Activated CD4-positive, alpha-beta T cell treated with anti-CD3 and anti-CD28 coated beads for 48 hours (primary cell): Measurements from ENCODE around the gene TKFC.

Source experiments
- DNase-seq: peaks from one replicate; pipeline ENCODE4 v3.0.0-alpha.2; 2020

TKFC gene

DNA sequence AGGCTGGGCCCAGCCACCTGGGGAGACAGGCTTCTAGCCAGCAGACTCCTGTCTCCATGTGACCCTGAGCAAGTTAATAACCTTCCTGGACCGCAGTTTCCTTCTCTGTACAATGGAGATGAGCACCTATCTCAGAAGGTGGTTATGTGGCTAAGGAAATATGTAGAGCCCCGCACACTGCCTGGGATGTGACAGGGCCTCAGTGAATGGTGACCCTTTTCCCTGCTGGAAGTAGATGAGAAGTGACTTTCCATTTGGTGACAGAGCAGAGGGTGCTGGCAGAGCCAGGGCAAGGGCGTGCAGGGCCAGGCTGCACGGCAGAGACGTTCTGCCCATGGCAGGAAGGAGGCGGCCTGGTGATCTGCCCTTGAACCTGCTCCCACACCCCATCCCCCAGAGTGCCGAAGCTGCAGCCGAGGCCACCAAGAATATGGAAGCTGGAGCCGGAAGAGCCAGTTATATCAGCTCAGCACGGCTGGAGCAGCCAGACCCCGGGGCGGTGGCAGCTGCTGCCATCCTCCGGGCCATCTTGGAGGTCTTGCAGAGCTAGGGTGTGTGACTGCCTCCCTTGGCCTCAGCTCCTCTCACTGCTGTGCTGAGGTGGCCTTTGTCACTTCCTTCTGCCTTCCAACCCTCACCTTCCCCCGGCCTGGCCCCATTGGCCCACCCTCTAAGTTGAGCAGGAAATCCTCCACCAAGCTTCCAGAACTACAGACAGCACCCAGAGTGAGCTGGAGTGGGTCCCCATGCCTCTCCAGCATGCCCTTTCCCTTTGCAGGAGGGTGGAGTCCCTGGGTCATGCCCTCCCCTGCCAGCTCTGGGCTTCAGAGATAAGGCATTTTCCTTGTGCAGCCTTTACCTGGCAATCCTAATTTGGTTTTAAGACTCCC is 13.2 kb downstream of the TKFC start:
- DNase-seq: no peak

DNA sequence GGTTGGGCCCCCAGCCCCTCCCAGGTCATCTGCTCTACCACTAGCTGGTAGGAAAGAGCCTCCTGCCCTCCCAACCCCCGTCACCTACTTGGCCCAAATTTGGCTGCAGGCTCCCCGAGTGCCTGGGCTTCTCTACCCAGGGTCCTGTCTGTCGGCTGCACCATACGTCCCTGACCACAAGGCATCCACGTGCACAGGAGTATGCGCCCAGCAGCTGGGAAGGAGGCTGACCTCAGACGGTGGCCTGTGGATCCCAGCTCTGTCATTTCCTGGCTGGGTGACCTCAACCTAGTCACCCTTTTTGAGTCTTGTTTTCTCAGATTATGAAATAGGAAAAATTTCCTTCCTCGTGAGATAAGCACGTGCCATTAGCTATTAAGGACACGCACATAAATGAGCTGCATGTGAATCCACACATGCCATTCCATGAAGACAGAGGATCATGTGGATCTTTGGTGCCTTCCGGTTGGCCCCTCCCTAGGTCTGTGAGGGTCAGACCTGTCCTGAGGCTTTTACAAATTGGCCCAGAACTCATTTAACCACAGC is 15.0 kb downstream of the TKFC start:
- DNase-seq: no peak

DNA sequence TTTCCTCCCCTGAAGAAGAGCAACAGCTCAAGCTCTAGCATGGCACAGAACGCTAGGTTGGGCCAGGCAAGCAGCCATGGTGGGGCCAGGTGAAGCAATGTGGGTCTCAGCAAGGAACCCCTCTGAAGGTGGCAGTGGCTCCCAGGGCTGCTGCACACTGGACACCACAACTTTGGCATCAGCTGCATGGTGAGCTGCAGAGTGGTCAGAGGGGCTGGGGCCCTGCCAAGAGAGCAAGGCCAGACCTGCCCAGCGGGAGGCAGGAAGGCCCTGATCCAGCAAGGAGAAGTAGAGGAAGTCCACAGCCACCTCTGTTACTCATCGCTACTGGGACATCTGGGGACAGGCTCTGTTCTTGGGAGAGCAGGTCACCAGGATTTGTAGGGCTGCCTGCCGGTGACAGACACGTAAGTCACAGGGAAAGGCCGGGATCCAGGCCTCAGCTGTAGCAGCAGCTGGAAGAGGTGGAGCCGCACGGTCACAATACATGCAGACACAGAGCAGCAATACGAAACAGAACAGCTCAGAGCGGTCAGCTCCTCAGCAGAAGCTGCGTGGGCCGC is 16.2 kb downstream of the TKFC start:
- no peak for DNase-seq

DNA sequence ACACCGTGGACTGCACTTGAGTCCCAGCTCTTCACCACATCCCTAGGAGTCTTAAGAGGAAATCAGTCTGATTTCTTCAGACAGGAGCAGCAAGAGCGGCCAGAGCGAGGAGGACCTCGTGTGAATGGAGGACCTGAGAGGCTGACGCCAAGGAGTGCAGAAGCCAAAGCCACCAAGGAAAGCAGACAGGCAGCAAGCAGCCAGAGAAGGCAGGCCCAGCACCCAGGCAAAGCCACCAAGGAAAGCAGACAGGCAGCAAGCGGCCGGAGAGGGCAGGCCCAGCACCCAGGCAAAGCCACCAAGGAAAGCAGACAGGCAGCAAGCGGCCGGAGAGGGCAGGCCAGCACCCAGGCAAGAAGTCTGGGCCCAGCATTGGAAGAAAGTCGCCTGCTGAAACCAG is 16.9 kb downstream of the TKFC start:
- no peak for DNase-seq

DNA sequence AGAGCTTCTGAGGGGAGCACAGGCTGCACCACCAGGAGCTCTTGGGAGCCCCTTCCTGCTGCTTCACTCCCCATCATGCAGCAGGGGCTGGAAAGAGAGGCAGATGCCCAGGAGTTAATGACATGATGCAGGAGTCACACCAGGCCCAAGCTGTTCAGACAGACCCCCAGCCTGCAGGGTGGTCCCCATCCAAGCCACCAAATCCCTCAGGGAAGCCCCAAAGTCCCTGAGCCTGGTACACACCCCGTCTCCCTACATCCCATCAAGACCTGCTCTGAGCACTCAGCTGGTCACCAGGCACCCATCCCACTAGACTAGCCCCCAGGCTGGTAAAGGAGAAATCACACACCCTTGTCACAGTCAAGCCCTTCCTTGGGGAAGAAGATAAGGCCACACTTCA is 17.3 kb downstream of the TKFC start:
- DNase-seq: no peak

DNA sequence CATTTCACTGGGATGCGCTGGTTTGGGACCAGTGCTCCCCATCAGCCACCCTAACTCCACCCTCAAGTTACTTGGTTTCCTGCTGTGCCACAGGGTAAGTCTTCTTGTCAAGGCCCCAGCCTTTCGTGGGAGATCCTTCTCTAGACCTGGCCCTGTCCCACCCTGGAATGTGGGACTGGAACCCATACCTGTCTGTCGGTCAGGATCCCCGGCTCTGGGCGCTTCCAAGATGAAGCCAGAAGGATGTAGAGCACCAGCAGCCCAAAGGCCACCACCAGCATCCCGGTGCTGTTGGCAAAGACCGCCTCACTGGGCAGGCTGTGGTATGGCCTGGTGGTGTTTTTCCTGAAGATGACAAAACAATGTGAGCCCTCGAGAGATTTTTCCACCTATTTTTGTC is 17.8 kb downstream of the TKFC start:
- no peak for DNase-seq

DNA sequence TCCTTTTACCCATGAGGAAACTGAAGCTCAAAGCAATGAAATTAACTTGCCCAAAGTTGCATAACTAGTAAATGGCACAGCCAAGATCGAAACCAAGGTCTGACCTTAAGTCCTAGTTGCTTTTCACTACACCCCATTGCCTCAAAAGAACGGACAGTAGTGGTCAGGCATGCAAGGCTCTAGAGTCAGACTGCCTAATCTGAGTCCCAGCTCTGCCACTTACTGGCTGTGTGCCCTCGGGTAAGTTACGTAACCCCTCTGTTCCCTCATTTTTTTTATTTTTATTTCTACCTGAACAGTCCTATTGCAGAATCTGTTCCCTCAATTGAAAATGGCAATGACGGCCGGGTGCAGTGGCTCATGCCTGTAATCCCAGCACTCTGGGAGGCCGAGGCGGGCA is 19.0 kb downstream of the TKFC start:
- no peak for DNase-seq

DNA sequence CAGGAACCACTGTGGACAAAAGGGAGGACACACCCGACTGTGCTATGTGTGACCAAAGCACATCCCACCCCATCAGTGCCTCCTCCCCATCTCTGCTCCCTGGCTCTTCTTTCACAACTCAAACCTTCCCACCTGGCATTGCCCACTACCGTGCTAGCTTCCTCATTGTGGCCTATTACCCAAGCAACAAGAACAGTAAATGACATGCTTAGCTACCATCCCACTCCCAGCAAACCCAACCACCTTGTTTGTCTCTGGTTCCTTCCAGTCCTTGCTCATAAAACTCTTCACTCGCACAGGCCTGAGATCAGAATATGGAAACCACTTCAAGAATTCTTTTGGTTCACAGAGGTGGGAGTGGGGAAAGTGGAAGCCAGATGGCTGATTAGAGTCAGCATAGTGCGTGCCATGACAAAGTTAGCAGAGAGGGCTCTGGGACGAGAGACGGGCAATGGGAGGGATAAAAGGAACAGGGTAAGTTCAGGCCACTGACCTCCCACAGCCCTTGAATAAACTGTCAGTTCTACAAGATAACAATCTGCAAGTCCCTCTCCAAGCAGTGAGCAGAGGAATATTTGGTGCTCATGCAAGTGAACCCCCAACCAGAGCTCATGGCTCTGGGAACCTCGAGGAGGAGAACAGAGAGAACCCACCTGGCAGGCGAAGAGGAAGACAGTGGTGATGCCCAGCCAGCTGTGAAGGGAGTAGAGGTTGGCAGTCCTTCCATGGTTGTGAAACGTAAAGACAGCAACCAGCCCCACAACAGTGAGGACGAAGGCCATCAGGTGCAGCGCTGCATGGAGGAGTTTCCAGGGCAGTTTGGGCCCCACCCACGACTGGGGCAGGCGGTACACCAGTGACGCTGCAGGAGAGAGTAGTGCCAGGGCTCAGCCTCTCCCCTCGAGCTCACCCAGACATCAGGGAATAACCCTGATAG is 20.4 kb downstream of the TKFC start:
- no peak for DNase-seq

DNA sequence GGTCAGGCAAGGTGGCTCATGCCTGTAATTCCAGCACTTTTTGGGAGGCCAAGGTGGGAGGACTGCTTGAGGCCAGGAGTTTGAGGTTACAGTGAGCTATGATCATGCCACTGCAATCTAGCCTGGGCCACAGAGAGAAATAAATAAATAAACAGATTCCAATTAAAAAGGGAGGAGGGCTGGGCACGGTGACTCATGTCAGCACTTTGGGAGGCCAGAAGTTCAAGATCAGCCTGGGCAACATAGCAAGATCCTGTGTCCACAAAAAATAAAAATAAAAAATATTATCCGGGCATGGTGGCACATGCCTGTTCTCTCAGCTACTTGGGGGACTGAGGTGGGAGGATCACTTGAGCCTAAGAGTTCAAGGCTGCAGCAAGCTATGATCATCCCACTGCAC is 21.2 kb downstream of the TKFC start:
- no peak for DNase-seq

DNA sequence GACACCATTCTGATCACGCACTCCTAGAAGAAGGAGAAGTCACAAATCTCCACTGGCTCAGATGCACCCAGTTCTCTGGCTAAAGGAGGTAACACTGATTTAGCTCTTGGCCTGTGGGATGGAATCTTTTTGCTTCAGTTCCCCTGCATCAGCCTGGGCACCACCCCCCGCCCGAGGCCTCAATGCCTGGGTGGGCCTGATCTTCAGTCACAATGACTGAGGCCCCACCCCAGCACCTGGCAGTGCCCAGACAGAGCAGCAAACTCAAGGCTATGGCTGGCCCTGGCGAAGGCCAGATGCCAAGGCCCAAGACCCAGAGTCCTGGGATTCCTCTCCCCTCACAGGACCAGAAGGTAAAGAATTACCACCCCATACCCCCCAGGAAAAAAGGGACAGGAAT is 23.7 kb downstream of the TKFC start:
- no peak for DNase-seq

DNA sequence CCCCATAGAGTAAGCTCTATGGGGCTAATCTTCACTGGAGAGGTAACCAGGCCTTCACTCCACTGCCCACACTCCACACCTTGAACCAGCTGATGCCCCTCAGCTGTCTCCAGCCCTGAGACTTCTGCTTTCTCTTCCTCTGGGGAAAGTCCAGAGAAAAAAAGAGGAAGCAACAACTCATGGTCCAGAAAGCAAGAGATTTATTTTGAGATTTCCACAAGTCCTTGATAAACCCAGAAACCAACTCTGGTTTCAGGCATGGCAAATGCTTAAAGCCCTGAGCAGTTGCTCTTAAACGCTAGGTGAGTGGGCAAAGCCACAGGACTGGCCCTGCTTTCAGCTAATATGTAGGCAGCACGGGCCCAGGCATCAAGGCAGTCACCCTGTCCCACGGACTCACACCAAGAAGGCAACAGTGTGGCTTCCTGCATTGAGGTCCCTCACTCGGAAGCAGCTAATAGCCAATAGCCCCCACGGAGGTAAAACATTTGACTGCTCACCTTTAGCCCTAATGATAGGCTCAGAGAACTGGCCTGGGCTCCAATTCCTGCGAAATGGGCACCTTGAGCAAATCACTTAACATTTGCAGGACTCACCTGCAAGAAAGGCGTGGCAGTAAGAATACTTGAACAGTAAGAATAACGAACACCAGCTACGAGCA is 24.3 kb downstream of the TKFC start:
- DNase-seq: no peak

DNA sequence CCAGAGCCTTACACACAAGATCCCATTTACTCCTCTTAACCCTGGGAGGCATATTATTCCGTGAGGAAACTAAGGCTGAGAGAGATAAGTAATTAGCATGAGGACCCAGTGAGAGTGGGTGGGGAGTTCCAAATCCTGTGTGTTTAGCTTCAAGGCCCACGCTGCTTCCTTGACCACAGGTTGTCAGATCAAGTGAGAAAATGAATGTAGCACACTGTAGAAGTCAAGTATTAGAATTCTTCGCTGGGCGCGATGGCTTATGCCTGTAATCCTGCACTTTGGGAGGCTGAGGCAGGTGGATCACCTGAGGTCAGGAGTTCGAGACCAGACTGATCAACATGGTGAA is 24.8 kb downstream of the TKFC start:
- DNase-seq: no peak

DNA sequence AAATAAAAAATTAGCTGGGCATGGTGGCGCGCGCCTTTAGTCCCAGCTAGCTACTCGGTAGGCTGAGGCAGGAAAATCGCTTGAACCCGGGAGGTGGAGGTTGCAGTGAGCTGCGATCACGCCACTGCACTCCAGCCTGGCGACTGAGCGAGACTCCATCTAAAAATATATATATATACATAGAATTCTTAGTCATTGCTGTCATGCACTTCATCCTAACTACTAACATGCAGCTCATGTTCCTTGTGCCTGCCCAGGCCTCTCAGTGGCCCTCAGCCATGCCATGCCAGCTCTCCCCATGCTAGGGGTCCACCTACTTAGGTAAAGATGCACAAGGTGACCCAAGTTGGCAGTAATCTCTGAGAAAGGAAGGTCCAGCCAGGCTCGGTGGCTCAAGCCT is 25.5 kb downstream of the TKFC start:
- no peak for DNase-seq

DNA sequence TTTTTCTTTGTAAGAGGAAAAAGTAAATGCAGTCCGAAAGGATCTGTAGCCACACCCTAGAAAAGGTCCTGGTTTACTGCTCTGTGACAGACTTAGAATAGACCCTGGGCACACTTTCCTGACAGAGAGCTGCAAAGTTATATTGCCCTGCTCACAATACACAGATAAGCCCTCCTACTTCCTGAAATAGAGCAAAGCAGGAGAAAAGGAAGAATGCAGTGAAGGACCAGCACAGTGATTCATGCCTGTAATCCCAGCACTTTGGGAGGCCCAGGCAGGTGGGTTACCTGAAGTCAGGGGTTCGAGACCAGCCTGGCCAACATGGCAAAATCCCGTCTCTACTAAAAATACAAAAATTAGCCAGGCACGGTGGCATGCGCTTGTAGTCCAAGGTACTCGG is 26.5 kb downstream of the TKFC start:
- DNase-seq: no peak

DNA sequence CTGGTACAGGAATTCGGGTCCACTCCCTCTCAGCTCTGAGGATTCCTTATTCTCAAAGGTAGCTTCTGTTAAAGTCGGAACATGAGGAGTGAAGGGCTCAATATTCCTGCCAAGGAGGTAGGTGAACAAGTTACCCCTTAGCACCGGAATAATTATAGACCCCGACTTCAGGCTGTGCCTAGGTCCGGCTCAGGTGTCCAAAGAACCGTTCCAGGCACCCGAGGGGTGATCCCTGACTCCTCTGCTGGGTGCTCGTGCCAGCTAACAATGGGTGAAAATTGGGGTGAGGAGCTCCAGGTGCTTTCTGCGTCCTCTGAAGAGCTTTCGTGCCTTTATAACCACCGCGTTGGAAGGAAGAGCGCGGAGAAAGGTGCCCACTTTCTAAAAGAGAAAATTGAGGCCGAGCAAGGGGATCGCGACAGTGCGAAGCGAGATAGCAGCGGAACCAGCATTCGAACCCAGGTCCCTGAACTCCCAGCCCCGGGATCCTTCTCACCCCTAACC is 28.3 kb downstream of the TKFC start:
- DNase-seq: no peak

DNA sequence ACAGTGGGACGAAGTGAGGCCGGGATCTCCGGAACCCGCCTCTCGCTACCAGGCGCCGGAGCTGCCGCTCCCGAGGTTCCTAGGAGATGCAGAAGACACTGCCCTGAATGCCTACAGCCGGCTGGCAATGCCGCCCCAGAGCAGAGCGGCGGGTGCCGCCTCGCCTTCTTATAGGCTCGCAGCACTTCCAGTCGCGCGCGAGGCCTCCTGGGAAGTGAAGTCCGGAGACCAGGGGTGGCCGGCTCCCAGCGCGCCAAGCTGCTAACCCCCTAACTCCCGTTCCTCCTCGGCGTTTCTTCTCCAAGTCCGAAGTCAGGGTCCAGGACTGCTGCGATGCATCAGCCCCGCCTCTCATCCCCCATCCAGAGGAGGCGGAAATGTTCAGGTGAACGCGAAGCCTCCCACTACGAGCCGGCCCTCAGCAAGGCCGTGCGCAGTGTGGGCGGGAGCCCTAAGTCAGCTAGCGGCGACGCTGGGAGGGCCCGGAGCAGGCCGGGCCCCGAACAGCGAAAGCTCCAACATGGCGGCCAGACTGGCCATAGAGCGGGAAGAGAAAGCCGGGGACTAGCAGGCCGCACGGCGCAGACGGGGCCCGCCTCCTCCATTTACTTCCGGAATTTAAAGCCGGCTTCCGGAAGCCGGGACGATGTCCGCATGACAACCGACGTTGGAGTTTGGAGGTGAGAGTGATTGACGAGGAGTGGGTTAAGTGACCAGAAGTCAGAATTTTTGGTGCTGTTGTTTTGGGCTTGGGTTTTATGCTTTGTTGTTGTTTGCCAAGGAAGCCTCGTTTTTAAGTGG is 28.9 kb downstream of the TKFC start, which contains the start of the genes CYB561A3 and TMEM138:
Gene CYB561A3, minus strand, starts transcription at position 142 of the 801 bp plus-strand sequence. CDS start 5,169 bp downstream, outside the sequence.
Gene TMEM138, plus strand, starts transcription at position 634 of the 801 bp plus-strand sequence. CDS start 2,017 bp downstream, outside the sequence.
- DNase-seq: peak; percentile 95

DNA sequence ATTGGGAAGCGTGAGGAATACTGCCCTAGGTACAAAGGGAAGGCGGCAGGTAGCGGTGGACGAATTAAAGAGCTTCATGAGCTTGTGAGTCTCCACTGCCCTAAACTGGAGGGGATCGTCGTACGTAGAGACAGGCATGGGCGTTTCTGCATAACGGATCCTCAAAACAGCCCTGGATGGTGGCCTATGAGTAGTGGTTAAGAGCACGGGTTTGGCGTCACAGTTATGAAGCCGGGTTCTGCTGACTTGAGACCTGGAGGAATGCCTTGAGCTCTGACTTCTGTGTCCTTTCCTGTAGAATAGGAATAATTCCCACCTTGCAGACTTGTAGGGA is 29.5 kb downstream of the TKFC start:
- DNase-seq: peak; percentile 48

DNA sequence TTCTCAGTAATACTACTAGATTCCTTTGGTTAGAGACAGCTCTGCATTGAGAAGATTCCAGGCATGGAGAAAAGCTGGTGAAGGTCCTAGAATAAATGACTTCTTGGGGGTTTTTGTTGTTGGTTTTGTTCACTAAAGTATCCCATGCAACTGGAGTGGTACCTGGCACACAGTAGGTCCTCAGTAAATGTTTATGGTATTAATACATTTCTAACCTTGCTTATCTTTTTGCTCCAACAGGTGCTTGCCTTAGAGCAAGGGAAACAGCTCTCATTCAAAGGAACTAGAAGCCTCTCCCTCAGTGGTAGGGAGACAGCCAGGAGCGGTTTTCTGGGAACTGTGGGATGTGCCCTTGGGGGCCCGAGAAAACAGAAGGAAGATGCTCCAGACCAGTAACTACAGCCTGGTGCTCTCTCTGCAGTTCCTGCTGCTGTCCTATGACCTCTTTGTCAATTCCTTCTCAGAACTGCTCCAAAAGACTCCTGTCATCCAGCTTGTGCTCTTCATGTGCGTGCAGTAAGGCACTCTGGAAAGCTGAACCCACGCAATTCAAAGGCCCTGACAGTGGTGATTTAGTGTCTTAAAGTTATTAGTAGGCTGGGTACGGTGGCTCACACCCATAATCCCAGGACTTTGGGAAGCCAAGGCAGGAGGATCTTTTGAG is 31.1 kb downstream of the TKFC start:
- DNase-seq: no peak

DNA sequence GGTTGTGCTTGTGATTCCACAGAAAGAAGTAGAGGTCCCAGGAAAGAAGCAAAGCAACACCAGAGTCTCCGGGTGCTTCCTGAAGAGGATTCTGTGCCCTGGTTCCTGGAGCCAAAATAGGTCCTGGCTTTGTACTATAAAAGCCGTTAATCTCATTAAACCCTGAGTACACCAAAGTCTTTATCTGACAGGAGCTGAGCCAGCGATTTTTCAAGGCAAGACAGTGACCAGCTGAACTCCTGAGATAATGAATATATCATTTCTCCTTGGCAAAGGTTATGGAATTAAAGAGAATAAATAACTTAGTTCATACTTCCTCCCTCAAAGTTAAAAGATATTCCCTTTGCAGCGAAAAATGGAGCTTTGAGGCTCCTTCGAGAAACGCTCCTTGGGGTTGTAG is 34.4 kb downstream of the TKFC start:
- no peak for DNase-seq

DNA sequence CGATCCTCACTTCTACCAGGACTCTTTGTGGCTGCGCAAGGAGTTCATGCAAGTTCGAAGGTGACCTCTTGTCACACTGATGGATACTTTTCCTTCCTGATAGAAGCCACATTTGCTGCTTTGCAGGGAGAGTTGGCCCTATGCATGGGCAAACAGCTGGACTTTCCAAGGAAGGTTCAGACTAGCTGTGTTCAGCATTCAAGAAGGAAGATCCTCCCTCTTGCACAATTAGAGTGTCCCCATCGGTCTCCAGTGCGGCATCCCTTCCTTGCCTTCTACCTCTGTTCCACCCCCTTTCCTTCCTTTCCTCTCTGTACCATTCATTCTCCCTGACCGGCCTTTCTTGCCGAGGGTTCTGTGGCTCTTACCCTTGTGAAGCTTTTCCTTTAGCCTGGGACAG is 35.6 kb downstream of the TKFC start:
- no peak for DNase-seq
